Progenitor cell of endocrine pancreas (in vitro differentiated cells): ENCODE results near the gene BCAR3. TPM values are rescaled to one million over a fixed set of nuclear protein-coding genes. Genes with fewer than 3 reads are reported as not detected.

Experiments
- DNase-seq: peaks from one replicate; pipeline ENCODE4 v3.0.0; 2021; ENCODE audit warnings: low spot score; ENCODE audit not compliant: unreplicated experiment
- H3K27ac Mint-ChIP-seq: 2 replicates; pipeline ENCODE4 v1.8.0; 2021; ENCODE audit warnings: mild to moderate bottlenecking, moderate library complexity, mixed read lengths
- H3K27me3 Mint-ChIP-seq: 2 replicates; pipeline ENCODE4 v1.8.0; 2021; ENCODE audit warnings: mixed read lengths
- H3K36me3 Mint-ChIP-seq: 2 replicates; pipeline ENCODE4 v1.8.0; 2022; ENCODE audit warnings: mixed read lengths; ENCODE audit not compliant: insufficient read depth
- H3K4me1 Mint-ChIP-seq: 2 replicates; pipeline ENCODE4 v1.8.0; 2021; ENCODE audit warnings: low read depth, mixed read lengths
- H3K4me3 Mint-ChIP-seq: 2 replicates; pipeline ENCODE4 v1.8.0; 2021; ENCODE audit warnings: low read depth, mild to moderate bottlenecking, moderate library complexity, mixed read lengths
- H3K9me3 Mint-ChIP-seq: 2 replicates; pipeline ENCODE4 v1.8.0; 2021; ENCODE audit warnings: low read depth, mixed read lengths
- total RNA-seq: library from RNA; stranded (reverse); gene quantifications from 2 replicates; pipeline ENCODE4 v1.2.1, GENCODE V29; 2021
- TF ChIP-seq, protein P1 (sequence below): fragments of 200-600 bp; sonication (generic); IDR thresholded peaks from one replicate; pipeline ENCODE4 v1.5.0; 2021; ENCODE audit warnings: antibody characterized with exemption, mild to moderate bottlenecking; ENCODE audit not compliant: unreplicated experiment

The BCAR3 gene
- total RNA-seq, 1 donor from 2014 or later, result 7.1 TPM

DNA sequence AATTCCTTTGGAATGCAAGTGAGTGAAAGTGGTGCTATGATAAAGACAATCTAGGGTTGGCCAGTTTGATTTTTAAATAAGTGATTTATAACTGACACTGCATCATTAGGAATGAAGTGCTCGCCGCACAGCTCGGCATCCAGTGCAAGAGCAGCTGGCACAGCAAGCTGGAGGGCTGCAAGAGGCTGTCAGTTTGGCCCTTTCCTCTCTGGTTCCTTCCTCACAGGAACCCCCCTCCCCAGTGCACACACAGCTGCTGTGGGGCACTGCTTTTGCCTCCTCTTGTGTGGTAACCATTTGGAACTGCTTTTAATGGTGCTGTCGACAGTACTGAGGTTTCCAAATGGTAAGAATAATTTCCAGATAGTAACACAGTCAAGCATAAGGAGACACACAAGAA lies 10.4 kb upstream of the BCAR3 start:
- no peaks in the 10 kb centered on the region for H3K9me3 Mint-ChIP-seq
- no peak overlapping the region for H3K4me3 Mint-ChIP-seq
- no peaks in the 10 kb centered on the region for H3K36me3 Mint-ChIP-seq
- H3K27ac Mint-ChIP-seq, result no peak overlapping the region
- H3K4me1 Mint-ChIP-seq, result no peaks in the 10 kb centered on the region
- no peak for DNase-seq
- TF ChIP-seq, protein P1, sequence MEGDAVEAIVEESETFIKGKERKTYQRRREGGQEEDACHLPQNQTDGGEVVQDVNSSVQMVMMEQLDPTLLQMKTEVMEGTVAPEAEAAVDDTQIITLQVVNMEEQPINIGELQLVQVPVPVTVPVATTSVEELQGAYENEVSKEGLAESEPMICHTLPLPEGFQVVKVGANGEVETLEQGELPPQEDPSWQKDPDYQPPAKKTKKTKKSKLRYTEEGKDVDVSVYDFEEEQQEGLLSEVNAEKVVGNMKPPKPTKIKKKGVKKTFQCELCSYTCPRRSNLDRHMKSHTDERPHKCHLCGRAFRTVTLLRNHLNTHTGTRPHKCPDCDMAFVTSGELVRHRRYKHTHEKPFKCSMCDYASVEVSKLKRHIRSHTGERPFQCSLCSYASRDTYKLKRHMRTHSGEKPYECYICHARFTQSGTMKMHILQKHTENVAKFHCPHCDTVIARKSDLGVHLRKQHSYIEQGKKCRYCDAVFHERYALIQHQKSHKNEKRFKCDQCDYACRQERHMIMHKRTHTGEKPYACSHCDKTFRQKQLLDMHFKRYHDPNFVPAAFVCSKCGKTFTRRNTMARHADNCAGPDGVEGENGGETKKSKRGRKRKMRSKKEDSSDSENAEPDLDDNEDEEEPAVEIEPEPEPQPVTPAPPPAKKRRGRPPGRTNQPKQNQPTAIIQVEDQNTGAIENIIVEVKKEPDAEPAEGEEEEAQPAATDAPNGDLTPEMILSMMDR, result no peak
- H3K27me3 Mint-ChIP-seq, result peaks cover 11% of the 10 kb centered on the region

DNA sequence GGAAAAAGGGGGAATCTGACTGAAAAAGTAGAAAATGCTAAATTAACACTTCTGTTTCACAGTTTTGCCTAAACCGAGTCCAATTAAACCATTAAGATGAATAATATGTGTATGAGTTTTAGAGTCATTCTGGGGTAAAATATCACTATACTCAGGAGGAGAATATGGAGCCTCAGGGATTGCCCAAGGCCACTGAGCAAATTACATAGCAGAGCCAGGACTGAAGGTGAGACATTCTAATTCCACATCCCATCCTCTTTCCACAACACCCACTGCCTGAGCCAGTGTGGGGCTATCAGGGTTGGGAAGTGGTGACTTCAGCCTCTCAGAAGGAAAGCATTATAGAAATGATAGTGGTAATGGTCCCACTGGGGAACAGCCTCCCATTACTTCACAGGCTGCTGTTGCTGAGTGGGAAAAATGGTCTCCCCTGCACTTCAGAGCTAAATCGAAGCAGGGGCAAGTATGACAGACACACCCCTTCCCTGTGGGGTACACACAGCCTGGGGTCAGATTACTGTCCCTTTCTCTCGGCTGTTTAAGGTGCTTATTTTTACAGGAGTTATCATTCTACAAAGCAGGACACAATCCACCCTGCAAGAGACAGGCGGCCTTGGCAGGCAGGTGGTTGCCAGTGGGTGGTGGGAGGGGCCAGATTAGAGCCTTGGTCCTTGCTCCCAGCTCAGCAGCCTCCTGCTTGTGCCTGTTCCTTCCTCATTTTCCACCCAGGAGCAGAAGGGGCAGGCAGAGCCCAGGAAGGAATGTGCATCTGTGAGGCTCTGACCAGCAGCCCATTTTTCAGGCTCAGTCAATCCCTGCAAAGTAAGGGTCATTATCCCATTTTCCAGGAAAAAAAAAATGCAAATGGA lies 9.5 kb upstream of the BCAR3 start:
- Mint-ChIP-seq H3K27ac (no peak overlapping the region), H3K27me3 (peaks cover 11% of the 10 kb centered on the region), H3K4me1 (no peaks in the 10 kb centered on the region), H3K4me3 (no peak overlapping the region), H3K36me3 (no peaks in the 10 kb centered on the region), H3K9me3 (no peaks in the 10 kb centered on the region)
- no peak for DNase-seq
- TF ChIP-seq, protein P1, result no peak

DNA sequence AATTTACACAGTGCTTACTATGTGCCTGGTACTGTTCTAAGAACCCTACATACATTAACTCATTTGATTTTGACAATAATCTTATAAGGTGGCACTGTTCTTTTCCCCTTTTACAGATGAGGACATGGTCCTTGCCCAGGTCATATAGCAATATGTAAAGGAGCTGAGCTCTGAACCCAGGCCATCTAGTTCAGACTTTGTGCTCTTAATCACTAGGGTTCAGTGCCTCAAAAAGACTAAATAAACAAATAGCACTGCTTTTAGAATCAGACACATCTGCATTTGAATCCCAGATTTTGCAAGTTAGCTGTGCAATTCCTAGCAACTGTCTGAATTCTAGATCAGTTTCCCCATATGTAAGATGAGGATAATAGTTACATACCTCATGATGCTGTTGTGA lies 8.7 kb upstream of the BCAR3 start:
- Mint-ChIP-seq H3K27ac (no peak overlapping the region), H3K4me3 (no peak overlapping the region), H3K36me3 (no peaks in the 10 kb centered on the region), H3K27me3 (peaks cover 11% of the 10 kb centered on the region), H3K4me1 (no peaks in the 10 kb centered on the region), H3K9me3 (no peaks in the 10 kb centered on the region)
- TF ChIP-seq, protein P1, result no peak
- DNase-seq, result no peak

DNA sequence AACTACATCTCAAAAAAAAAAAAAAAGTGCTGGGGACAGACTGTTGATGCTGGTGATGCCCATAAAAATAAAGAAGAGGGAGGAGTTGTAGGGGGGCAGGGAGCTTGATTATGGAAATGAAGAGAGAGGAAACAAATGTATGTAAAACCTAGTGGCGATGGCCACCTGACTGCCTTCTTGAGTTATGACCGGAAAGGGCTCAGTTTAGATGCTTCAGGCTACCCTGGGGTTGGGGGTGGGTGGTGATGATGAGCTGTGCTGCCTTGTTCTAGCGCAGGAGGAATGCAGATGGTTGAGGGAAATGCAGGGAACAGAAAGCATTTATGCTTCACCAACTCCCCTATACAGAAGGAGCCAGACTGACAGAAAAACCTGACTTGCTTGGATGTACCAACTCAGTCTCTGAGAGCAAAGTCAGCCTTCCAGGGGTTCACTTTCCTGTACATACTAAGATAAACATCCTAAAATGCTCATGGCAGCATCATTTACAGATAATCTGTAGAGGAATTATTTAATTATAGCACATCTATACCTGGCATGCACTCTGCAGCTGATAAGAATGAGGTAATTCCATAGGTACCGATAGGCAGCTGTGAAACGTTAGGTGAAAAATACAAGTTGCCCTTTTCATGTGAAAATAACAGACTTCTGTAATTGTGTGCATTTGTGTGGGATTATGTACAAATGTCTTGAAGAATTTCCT lies 8.0 kb upstream of the BCAR3 start:
- H3K36me3 Mint-ChIP-seq, result no peaks in the 10 kb centered on the region
- H3K4me1 Mint-ChIP-seq, result no peaks in the 10 kb centered on the region
- no peaks in the 10 kb centered on the region for H3K9me3 Mint-ChIP-seq
- peaks cover 11% of the 10 kb centered on the region for H3K27me3 Mint-ChIP-seq
- no peak overlapping the region for H3K4me3 Mint-ChIP-seq
- no peak for DNase-seq
- H3K27ac Mint-ChIP-seq, result no peak overlapping the region
- TF ChIP-seq, protein P1, result no peak

DNA sequence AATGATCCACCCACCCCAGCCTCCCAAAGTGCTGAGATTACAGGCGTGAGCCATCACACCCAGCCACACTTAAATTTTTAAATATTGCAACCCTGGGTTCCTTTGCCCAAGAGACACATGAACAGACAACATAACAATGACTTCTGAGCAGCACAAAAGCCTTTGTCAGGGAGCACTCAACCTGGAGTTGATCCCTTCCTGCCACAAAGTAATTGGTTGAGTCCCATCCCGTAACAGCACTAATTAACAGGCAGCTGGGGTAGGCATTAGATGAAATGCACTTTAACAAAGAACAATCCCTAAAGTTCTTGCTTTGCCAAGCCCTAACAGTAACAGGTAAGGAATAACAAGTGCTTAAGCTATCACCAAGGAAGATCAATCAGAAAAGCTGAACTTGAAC lies 5.9 kb upstream of the BCAR3 start:
- TF ChIP-seq, protein P1, result no peak
- Mint-ChIP-seq H3K9me3 (no peaks in the 10 kb centered on the region), H3K4me3 (no peak overlapping the region), H3K27me3 (peaks cover 24% of the 10 kb centered on the region), H3K4me1 (no peaks in the 10 kb centered on the region), H3K36me3 (no peaks in the 10 kb centered on the region), H3K27ac (no peak overlapping the region)
- no peak for DNase-seq
